Measurements from ENCODE around the gene OR1J4.

GRCh38 chr9:122519376-122519775, 435 bp downstream of the OR1J4 start:
- TF ChIP-seq CTCF (IDR thresholded peaks at IDR 0.05) (no peak), POLR2A (IDR thresholded peaks at IDR 0.05) (no peak)

Measured in tibial nerve (tissue), 3 donors.